A549 (cell line): ENCODE results near the gene PREX1.

ENCODE experiments used
- CTCF ChIP-seq: fragments of >200 bp; sonication (Bioruptor Twin); formaldehyde crosslinking; IDR thresholded peaks from 3 replicates; pipeline ENCODE4 v1.5.1; 2016
- ESRRA ChIP-seq: fragments of 150-350 bp; IDR thresholded peaks from 2 replicates; pipeline ENCODE4 v1.6.1; 2014; ENCODE audit warnings: mild to moderate bottlenecking, low read length, borderline replicate concordance
- KDM1A ChIP-seq: fragments of 200-600 bp; sonication (generic); IDR thresholded peaks from 2 replicates; pipeline ENCODE4 v1.6.1; 2016; ENCODE audit warnings: low read depth, mild to moderate bottlenecking
- MYC ChIP-seq: IDR thresholded peaks from 2 replicates; pipeline ENCODE4 v1.6.1; 2012; ENCODE audit warnings: mild to moderate bottlenecking, inconsistent platforms, low read length, improper control_type of control experiment, borderline replicate concordance
- PBX3 ChIP-seq: IDR thresholded peaks from 2 replicates; pipeline ENCODE4 v1.6.1; 2012
- POLR2A ChIP-seq: IDR thresholded peaks from 2 replicates; pipeline ENCODE4 v1.6.1; 2012; ENCODE audit warnings: mild to moderate bottlenecking, low read length
- RAD21 ChIP-seq, 2 experiments: fragments of >200 bp in 1 of 2; sonication (Bioruptor Twin) in 1 of 2; formaldehyde crosslinking in 1 of 2; IDR thresholded peaks in 1 of 2; conservative IDR thresholded peaks in 1 of 2; 2 replicates in 1 of 2; 3 replicates in 1 of 2; pipeline ENCODE4 v1.6.1; 2012 to 2018; ENCODE audit warnings: inconsistent platforms in 1 of 2
- USF2 ChIP-seq: fragments of 450-650 bp; IDR thresholded peaks from 2 replicates; pipeline ENCODE4 v1.6.1; 2014; ENCODE audit warnings: antibody characterized with exemption
- ZNF302 ChIP-seq: fragments of 250-450 bp; sonication (Bioruptor Pico); IDR thresholded peaks from 2 replicates; pipeline ENCODE4 v1.9.0; 2021; ENCODE audit warnings: inconsistent platforms, mild to moderate bottlenecking, moderate library complexity

GRCh38 chr20:48683467-48684175 is 144.2 kb downstream of the PREX1 start:
- TF ChIP-seq PBX3 (no peak), RAD21 (conservative IDR thresholded peaks at IDR 0.05 in 1 of 2, IDR thresholded peaks at IDR 0.05 in 1 of 2) (no peak), CTCF (no peak), POLR2A (no peak), ESRRA (no peak), USF2 (no peak), KDM1A (no peak), MYC (no peak), ZNF302 (CRISPR knock-in tag) (no peak)
